H1 (cell line): Measurements from ENCODE around the gene OBSCN. TPM values are rescaled to one million over a fixed set of nuclear protein-coding genes. Genes with fewer than 3 reads are reported as not detected.

Experiments used
- BCL11A ChIP-seq, 2 experiments: IDR thresholded peaks; one replicate each; pipeline ENCODE4 v1.6.1; 2011; ENCODE audit warnings: low read depth in 2 of 2, low read length in 2 of 2, mild to moderate bottlenecking in 2 of 2
- CHD2 ChIP-seq: IDR thresholded peaks from 2 replicates; pipeline ENCODE4 v1.6.1; 2012; ENCODE audit warnings: low read length, improper control_type of control experiment
- TBP ChIP-seq: IDR thresholded peaks from 2 replicates; pipeline ENCODE4 v1.6.1; 2011; ENCODE audit warnings: low read depth, low read length, improper control_type of control experiment
- polyA plus RNA-seq, 7 experiments: library from polyadenylated mRNA; depleted of rRNA in 3 of 7; stranded (reverse) in 5 of 7; unstranded in 2 of 7; fragments of >200 nt in 5 of 7; fragments of 200-250 nt in 2 of 7; gene quantifications; 1 replicate in 5 of 7; 2 replicates in 1 of 7; 4 replicates in 1 of 7; pipeline versions ENCODE4 v1.2.1 to v1.2.3, GENCODE V29; 2011 to 2013; ENCODE audit warnings: missing spikeins in 2 of 7, mixed read lengths in 2 of 7
- total RNA-seq: library from RNA; stranded (reverse); fragmentation: NEBNext Ultra II Directional; extraction: Animal tissue kit (Norgen Biotek cat#: 25700); gene quantifications from 2 replicates; pipeline ENCODE4 v1.2.1, GENCODE V29; 2021

Gene OBSCN
- total and polyA plus RNA-seq, 2 of the 8 experiments (the other 6 are each of a cell fraction or from before 2014, with no cell fraction given), result 7.5 to 28.4 TPM

GRCh38 chr1:228314315-228314657, 106.4 kb downstream of the OBSCN start (continued):
- TF ChIP-seq CHD2 (no peak), TBP (no peak), BCL11A (IDR thresholded peaks at IDR 0.05; ENCODE audit: low read depth in 2 of 2, low read length in 2 of 2) (no peak)
